Left cardiac atrium (tissue), 4 donors: ENCODE data around the gene PTOV1. TPM values are rescaled to one million over a fixed set of nuclear protein-coding genes. Genes with fewer than 3 reads are reported as not detected.

Experiments
- ATAC-seq, 2 donors: fragments of 200-7000 bp; cut with Tn5 transposase; one replicate each; pipeline ENCODE4 v1.9.1; 2020; ENCODE audit warnings: mild to moderate bottlenecking in 2 of 2, moderate library complexity in 2 of 2
- DNase-seq: peaks from one replicate; pipeline ENCODE4 v3.0.0-alpha.2; 2020
- intact Hi-C, 2 donors: fragments of 100-400 bp; cut with DNase I; formaldehyde crosslinking; loops; one replicate each; pipeline versions ENCODE4 v1.14.1 to v1.15.1; 2022 to 2023
- total RNA-seq, 2 donors: library from RNA; stranded (reverse); fragmentation: NEBNext Ultra II Directional; extraction: Animal tissue kit (Norgen Biotek cat#: 25700); gene quantifications; one replicate each; pipeline ENCODE4 v1.2.1, GENCODE V29; 2021
- donor health status: DM: no; HTN: yes; CAD: no.
- donor health status: DM: no; HTN: yes; CAD: no; lungs with severe emphysema.
- donor health status: DM: yes; HTN: yes; CAD: no.
- donor health status: Dilated cardiomyopathy.

PTOV1 gene
- total RNA-seq, 2 donors from 2014 or later: 113 to 122 TPM

GRCh38 chr19:49877879-49878743, 27.2 kb downstream of the PTOV1 start:
- DNase-seq: peak; percentile 99
- intact Hi-C loops: no loop called here
- ATAC-seq: peak; percentile 76 to 83

- ATAC-seq (no peak), DNase-seq (peak; percentile 29)
- intact Hi-C loops: no loop called here
Measured at GRCh38 chr19:49878744-49879070, 27.7 kb downstream of the PTOV1 start.

- ATAC-seq (no peak), DNase-seq (peak; percentile 25)
- intact Hi-C loops: no loop called here
Measured at GRCh38 chr19:49879243-49879963, 28.4 kb downstream of the PTOV1 start.

- intact Hi-C loops: no loop called here
- ATAC-seq: no peak
- DNase-seq: no peak
Measured at GRCh38 chr19:49880162-49880869, 29.4 kb downstream of the PTOV1 start.

- intact Hi-C loops: no loop called here
- no peak for ATAC-seq
- no peak for DNase-seq
Measured at GRCh38 chr19:49881186-49881585, 30.2 kb downstream of the PTOV1 start.

GRCh38 chr19:49881672-49882394, 30.9 kb downstream of the PTOV1 start:
- peak; percentile 20 for DNase-seq
- intact Hi-C loops: no loop called here
- no peak for ATAC-seq

GRCh38 chr19:49882643-49883042, 31.7 kb downstream of the PTOV1 start:
- DNase-seq (no peak), ATAC-seq (no peak)
- intact Hi-C loops: no loop called here

- no peak for DNase-seq
- intact Hi-C loops: no loop called here
- ATAC-seq: no peak
Measured at GRCh38 chr19:49883094-49883493, 32.1 kb downstream of the PTOV1 start.

- ATAC-seq (no peak), DNase-seq (no peak)
- intact Hi-C loops: no loop called here
Measured at GRCh38 chr19:49884109-49884508, 33.1 kb downstream of the PTOV1 start.

- intact Hi-C loops: no loop called here
- ATAC-seq: no peak
- no peak for DNase-seq
Measured at GRCh38 chr19:49884760-49885159, 33.8 kb downstream of the PTOV1 start.

- intact Hi-C loops: no loop called here
Measured at GRCh38 chr19:49887037-49887664, 36.2 kb downstream of the PTOV1 start.

GRCh38 chr19:49887665-49888509, 36.9 kb downstream of the PTOV1 start:
- intact Hi-C loops: no loop called here
- ATAC-seq: no peak
- DNase-seq: no peak

More at GRCh38 chr19:49887037-49887664, 36.2 kb downstream of the PTOV1 start:
- DNase-seq (no peak), ATAC-seq (no peak)

GRCh38 chr19:49888510-49888824, 37.5 kb downstream of the PTOV1 start:
- no peak for ATAC-seq

GRCh38 chr19:49889038-49889686, 38.2 kb downstream of the PTOV1 start:
- DNase-seq: no peak
- intact Hi-C loops: no loop called here
- no peak for ATAC-seq

More at GRCh38 chr19:49888510-49888824, 37.5 kb downstream of the PTOV1 start:
- intact Hi-C loops: no loop called here
- no peak for DNase-seq

GRCh38 chr19:49889687-49890348, 38.9 kb downstream of the PTOV1 start:
- ATAC-seq (peak; percentile 67 to 70), DNase-seq (peak; percentile 82)
- intact Hi-C loops: no loop called here

GRCh38 chr19:49890349-49891311, 39.7 kb downstream of the PTOV1 start:
- intact Hi-C loops: no loop called here
- DNase-seq (no peak), ATAC-seq (peak; percentile 31 to 50)
